ENCODE measurements around the gene GMDS. TPM values are rescaled to one million over a fixed set of nuclear protein-coding genes. Genes with fewer than 3 reads are reported as not detected.

GMDS gene
- total RNA-seq, 2 experiments from 2014 or later: 36.6 to 42.8 TPM

DNA sequence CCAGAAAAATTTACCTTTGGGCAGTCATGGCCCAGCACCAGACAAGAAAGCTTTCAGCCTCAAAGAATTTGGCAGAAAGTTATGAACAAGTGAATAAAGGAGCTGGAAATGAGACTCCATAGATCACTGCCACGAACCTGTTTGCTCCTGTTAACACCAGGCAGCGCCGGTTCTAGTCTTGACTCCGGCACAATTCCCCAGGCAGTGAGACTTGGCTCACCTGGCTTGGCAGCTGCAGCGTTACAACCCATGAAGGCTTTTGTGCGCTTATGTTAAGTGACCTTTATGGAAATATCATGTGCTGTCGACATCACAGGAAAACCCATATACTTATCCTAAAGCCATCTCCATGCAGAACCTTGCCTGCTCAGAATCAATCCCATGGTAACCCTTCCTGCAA lies 657.9 kb downstream of the GMDS start:
- intact Hi-C loops (cut with micrococcal nuclease): no loop called here
- no peaks in the 10 kb centered on the region for H3K36me3 Mint-ChIP-seq (ENCODE audit: low read depth)
- ATAC-seq (no peak), DNase-seq (no peak)
- H3K27ac Mint-ChIP-seq: no peak overlapping the region
- ChIA-PET CTCF (no interaction called here), POLR2A (interaction anchor here (0.6 kb wide), 1 partner anchor 756 kb away, joined by 4 read pairs; no protein-coding TSS in a partner anchor)
- peaks cover 17% of the 10 kb centered on the region for H3K27me3 Mint-ChIP-seq
- no peak for TF ChIP-seq CTCF (IDR thresholded peaks at IDR 0.05)
- H3K9me3 Mint-ChIP-seq: no peaks in the 10 kb centered on the region
- H3K4me3 Mint-ChIP-seq: no peak overlapping the region
- no peaks in the 10 kb centered on the region for H3K4me1 Mint-ChIP-seq (ENCODE audit: low read depth)

DNA sequence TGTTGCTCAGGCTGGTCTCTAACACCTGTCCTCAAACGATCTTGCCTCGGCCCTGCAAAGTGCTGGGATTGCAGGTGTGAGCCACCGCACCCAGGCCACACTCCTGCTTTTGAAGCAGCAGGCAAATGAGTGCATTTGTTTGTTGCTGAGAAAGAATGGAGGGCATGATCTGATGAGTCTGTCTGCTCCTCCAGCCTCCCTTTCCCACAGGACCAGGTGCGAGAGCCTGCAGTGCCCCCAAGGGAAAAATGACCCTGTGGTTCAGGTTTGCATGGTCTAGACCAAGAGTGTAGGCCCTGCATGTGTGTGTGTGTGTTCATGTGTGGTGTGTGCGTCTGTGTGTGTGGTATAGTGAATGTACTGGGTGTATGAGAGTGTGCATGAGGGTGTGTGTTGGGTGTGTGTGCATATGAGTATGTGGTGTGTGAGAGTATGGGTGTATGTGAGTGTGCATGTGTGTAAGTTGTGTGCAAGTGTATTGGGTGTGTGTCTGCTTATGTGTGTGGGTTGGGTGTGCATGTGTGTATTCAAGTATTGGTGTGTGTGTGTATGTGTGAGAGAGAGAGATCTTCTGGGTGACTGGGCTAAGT lies 658.4 kb downstream of the GMDS start:
- ATAC-seq: no peak
- intact Hi-C loops (cut with micrococcal nuclease): no loop called here
- peaks cover 15% of the 10 kb centered on the region for H3K27me3 Mint-ChIP-seq
- H3K4me1 Mint-ChIP-seq (ENCODE audit: low read depth): no peaks in the 10 kb centered on the region
- ChIA-PET POLR2A (no interaction called here), CTCF (no interaction called here)
- no peak overlapping the region for H3K4me3 Mint-ChIP-seq
- H3K27ac Mint-ChIP-seq: no peak overlapping the region
- H3K36me3 Mint-ChIP-seq (ENCODE audit: low read depth): no peaks in the 10 kb centered on the region
- no peak for DNase-seq
- no peak for TF ChIP-seq CTCF (IDR thresholded peaks at IDR 0.05)
- no peaks in the 10 kb centered on the region for H3K9me3 Mint-ChIP-seq

- H3K9me3 Mint-ChIP-seq: no peaks in the 10 kb centered on the region
- H3K27me3 Mint-ChIP-seq: peaks cover 17% of the 10 kb centered on the region
- ATAC-seq: no peak
- H3K36me3 Mint-ChIP-seq (ENCODE audit: low read depth): no peaks in the 10 kb centered on the region
- POLR2A ChIA-PET: no interaction called here
- TF ChIP-seq CTCF (IDR thresholded peaks at IDR 0.05): no peak
- no peak overlapping the region for H3K27ac Mint-ChIP-seq
- DNase-seq: no peak
- CTCF ChIA-PET: no interaction called here
- intact Hi-C loops (cut with micrococcal nuclease): no loop called here
- H3K4me1 Mint-ChIP-seq (ENCODE audit: low read depth): no peaks in the 10 kb centered on the region
- H3K4me3 Mint-ChIP-seq: no peak overlapping the region
Measured at GRCh38 chr6:1586256-1586655, 659.1 kb downstream of the GMDS start.

- Mint-ChIP-seq H3K4me3 (no peak overlapping the region), H3K4me1 (ENCODE audit: low read depth) (no peaks in the 10 kb centered on the region), H3K27ac (no peak overlapping the region), H3K36me3 (ENCODE audit: low read depth) (no peaks in the 10 kb centered on the region), H3K27me3 (peaks cover 17% of the 10 kb centered on the region), H3K9me3 (no peaks in the 10 kb centered on the region)
- ATAC-seq (no peak), DNase-seq (no peak)
- intact Hi-C loops (cut with micrococcal nuclease): no loop called here
- TF ChIP-seq CTCF (IDR thresholded peaks at IDR 0.05): no peak
- CTCF ChIA-PET: interaction anchor here (0.9 kb wide), 1 partner anchor 1049 kb away, joined by 3 read pairs; no protein-coding TSS in a partner anchor
- POLR2A ChIA-PET: no interaction called here
Measured at GRCh38 chr6:1585669-1586049, 659.7 kb downstream of the GMDS start.

DNA sequence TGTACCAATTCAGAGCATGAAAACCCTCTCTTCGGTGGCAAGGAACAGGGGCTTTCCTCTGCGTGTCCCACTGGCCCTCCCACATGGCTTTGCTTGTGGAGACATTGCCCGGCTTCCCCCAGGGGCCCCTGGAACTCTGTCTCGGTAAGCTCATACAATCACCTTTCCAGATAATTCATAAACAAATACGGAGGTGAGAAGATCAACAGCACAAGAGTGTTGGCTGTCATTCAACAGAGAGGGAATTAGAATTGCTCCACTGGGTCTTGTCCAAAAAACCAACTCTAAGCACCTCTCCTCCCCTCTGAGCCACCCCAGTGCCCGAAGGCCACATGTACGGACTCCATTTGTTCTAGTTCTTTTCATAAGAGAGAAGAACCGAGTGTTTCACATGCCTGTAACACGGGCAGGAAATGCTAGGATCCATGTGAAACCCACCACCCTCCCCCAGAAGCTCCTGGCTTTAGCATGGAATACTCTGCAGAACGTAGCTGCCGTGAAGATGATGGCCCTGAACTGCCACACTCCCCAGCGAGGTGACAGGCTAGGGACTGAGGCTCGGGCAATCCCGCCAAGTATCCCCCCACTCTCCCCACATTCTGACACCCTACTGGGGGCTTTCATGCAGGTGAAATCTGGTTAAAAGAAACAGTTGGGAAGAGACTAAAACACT lies 660.3 kb downstream of the GMDS start:
- no peaks in the 10 kb centered on the region for H3K9me3 Mint-ChIP-seq
- ATAC-seq: no peak
- H3K4me3 Mint-ChIP-seq: no peak overlapping the region
- no peaks in the 10 kb centered on the region for H3K4me1 Mint-ChIP-seq (ENCODE audit: low read depth)
- H3K27me3 Mint-ChIP-seq: peaks cover 16% of the 10 kb centered on the region
- no peaks in the 10 kb centered on the region for H3K36me3 Mint-ChIP-seq (ENCODE audit: low read depth)
- ChIA-PET CTCF (interaction anchor here (0.9 kb wide), 1 partner anchor 1049 kb away, joined by 3 read pairs; no protein-coding TSS in a partner anchor), POLR2A (no interaction called here)
- TF ChIP-seq CTCF (IDR thresholded peaks at IDR 0.05): no peak
- no peak for DNase-seq
- H3K27ac Mint-ChIP-seq: no peak overlapping the region
- intact Hi-C loops (cut with micrococcal nuclease): no loop called here
